ELF-1 (cell line): ENCODE measurements around the gene DMD.
A peak's percentile ranks its signal among the peaks of the same experiment; 100 is the strongest.

Source experiments
- DNase-seq: peaks from one replicate; pipeline ENCODE4 v3.0.0-alpha.2; 2016; ENCODE audit warnings: low read depth, low spot score

Gene DMD

GRCh38 chrX:32618154-32618553 is 593.2 kb downstream of the DMD start:
- DNase-seq, result no peak

DNA sequence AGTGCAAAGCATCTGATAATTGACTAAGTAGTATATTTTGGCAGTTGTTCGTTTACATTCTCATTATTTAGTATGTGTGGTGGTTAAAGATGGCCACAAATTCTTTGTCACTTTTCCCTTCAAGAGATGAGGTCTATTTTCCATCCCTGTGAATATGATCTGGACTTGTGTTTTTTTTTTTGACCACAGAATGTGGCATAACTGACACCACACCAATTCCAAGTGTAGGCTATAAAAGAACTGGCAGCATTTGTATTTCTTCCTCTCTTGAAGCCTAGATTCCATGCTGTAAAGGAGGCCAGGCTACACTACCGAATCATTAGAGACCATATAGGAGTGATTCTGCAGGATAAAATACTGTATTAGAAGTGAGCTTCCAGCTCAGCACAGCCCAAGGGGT is 596.6 kb downstream of the DMD start:
- no peak for DNase-seq

- DNase-seq, result no peak
Observed at GRCh38 chrX:32599156-32599555, 612.2 kb downstream of the DMD start.

DNA sequence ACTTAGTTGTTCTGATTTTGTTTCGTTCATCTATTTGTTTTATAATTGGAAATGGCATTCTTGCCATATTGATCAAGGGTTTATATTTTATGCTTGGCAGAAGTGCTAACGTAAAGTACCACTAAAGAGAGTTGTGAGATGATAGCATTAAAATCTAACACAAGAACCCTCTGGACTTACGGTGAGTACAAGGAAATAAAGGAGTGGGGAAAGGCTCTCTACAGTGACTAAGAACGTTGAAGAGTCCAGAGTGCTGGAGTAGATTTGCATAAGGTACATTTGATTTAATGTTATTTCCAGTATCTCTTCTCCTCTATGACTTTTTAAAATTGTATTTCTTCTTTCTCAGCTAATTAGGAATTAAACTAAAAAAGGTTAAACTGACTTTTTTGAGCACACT is 612.6 kb downstream of the DMD start:
- DNase-seq, result no peak

DNA sequence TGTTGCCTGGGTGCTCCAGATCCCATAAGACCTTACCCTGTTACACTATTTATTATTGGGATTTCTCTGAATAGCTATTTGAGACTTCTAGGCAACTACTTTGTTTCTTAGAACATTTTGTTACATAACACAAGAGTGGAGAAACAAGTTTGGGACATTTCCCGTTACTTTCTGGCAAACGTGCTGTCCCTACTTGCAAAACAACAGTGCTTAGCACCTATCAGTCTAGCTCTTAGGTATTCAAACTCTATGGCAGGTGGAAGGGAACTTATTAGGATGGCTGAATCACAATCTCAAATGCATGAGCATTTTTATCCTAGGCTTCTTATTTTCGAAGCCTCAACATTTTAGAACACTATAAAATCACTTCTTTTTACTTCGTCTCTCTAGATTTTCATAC is 613.6 kb downstream of the DMD start:
- DNase-seq, result no peak

DNA sequence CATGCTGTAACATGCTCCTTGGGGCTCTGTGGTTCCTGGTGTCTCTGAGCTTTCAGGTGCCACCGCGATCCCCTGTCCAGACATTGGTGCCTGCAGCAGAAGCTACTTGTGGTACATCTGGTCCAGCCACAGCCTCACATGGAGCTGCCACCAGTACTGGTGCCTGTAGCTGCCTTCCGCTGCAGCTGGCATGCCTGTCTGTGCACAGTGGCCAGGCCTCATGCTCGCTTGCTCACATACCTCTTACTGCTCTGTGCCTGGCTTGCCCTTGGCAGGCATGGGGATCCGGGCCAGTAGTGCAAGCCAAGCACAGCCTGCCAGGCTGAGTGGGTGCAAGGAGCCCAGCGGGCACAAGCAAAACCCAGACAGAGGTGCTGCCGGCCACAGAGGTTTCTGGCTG is 618.6 kb downstream of the DMD start:
- no peak for DNase-seq

GRCh38 chrX:32591589-32591988 is 619.8 kb downstream of the DMD start:
- DNase-seq, result no peak

DNA sequence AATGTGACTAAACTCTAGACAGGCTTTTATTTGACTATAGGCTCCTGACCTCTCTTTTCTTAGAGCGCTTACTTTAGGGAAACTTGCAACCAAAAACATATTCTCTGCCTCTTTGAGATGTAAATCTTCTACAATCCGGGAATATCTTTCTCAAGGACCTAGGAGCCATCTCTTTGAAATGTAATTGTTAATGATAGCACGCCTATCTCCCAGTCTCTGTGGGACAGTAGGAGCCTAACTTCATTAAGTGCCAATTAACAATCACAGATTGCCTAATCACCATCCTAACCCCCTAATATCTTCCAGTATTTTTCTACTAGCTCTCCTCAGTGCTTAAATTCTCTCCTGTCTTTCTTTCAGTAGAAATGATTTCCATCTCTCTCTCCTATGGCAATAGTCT is 628.6 kb downstream of the DMD start:
- no peak for DNase-seq

DNA sequence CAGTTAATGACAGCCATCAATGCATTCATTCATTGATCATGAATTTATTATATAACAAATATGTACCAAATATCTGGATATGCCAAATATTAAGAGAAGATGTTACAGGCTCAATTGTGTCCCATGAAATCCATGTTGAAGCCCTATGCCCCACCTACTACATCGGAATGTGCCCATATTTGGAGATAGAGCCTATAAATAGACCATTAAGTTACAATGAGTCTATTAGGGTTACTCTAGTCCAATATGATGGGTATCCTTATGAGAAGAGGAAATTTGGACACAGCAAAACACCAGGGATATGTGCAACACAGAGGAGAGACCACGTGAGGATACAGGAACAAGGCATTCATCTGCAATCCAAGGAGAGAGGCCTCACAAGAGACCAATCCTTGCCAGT is 634.5 kb downstream of the DMD start:
- no peak for DNase-seq

GRCh38 chrX:32572644-32573043 is 638.7 kb downstream of the DMD start:
- DNase-seq, result no peak

- no peak for DNase-seq
Observed at GRCh38 chrX:32571579-32571978, 639.8 kb downstream of the DMD start.

DNA sequence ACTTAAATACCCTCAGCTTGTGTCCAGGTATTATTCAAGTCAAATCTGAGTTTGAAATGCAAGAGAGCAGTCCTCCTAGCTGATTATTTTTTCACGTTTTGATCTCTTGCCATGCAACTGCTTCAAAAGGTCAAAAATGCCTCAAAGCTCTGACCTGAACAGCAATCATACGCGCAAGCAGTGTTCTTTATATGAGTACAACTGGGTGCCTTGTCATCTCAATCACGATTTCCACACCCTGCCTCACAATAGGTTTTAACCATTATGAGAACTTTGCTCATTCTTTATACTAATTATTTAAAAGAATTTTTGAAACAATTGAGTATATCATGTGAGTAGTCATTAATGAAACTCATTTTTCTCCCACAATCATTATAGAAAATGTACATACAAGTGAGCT is 649.1 kb downstream of the DMD start:
- DNase-seq, result no peak

- no peak for DNase-seq
Observed at GRCh38 chrX:32545101-32545500, 666.2 kb downstream of the DMD start.

DNA sequence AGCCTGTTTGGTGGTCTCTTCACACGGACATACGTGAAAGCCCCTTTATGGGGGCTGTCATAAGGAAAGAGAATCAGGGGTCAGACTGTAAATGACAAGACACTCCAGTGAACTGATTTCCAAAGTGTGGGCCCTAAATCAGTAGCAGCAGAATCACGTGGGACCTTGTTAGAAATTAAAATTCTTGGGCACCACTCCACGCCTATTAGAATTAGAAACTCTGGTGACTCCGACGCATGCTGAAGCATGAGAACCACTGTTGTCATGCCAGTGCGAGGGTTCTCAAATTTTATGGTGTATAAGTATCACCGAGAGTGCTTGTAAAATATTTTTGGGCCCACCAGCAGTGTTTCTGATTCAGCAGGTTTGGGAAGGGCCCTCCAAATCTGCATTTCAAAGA is 672.8 kb downstream of the DMD start:
- DNase-seq, result no peak

- no peak for DNase-seq
Observed at GRCh38 chrX:32533848-32534247, 677.5 kb downstream of the DMD start.

GRCh38 chrX:32532262-32532661 is 679.1 kb downstream of the DMD start:
- no peak for DNase-seq

- no peak for DNase-seq
Observed at GRCh38 chrX:32530802-32531403, 680.4 kb downstream of the DMD start.

DNA sequence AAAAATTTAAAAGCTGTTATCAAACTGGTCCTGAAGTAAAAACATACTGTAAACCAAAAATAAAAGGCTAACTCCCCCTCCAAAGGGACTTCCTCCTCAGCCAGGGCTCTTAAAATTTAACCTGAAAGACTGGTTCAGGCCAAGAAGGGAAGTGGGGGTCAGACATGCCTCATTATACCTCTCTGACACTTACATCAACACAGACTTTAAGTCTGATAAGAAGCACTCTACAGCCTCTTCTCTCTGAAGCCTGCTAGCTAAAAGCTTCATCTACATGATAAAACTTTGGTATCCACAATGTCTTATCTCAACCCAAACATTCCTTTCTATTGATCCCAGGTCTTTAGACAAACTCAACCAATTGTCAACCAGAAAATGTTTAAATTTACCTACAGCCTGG is 682.9 kb downstream of the DMD start:
- peak; percentile 81 for DNase-seq

- DNase-seq, result no peak
Observed at GRCh38 chrX:32525234-32525633, 686.1 kb downstream of the DMD start.

DNA sequence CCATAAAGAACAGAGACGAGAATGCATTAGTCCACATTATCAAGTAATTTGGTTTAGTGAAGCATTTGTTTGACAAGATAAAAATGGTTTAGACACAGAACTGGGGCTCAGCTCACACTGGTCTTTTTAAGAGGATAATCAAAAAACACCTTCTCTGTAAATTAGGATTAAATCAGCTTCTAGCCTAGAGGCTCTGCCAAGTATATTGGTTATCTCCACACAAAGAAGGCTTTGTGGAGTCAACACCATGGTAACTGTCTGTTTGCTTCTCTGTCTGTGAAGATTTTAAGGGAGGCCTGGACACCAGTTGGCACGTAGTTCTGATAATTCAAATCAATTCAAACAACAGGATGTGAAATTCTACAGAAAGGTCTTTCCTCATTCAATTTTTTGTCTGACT is 687.0 kb downstream of the DMD start:
- DNase-seq, result no peak

GRCh38 chrX:32520789-32521188 is 690.6 kb downstream of the DMD start:
- no peak for DNase-seq

DNA sequence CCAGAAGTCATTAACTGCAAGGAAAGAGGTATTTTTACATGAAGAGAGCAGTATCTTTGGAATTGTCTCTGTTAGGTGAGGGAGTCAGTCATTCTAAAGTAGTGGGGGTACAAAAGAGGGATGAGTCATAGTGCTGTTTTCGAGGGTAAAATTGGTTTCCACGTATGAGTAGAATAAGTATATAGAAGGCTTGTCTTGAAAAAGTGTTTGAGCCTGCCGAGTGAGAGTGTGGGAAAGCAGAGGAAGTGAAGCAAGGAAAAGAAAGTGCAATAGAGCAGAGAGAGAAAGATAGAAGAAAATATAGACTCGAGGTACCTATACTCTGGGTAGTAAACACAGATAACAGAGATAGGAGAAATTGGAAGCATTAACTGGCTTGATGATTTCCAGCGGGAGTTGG is 696.4 kb downstream of the DMD start:
- DNase-seq, result no peak

DNA sequence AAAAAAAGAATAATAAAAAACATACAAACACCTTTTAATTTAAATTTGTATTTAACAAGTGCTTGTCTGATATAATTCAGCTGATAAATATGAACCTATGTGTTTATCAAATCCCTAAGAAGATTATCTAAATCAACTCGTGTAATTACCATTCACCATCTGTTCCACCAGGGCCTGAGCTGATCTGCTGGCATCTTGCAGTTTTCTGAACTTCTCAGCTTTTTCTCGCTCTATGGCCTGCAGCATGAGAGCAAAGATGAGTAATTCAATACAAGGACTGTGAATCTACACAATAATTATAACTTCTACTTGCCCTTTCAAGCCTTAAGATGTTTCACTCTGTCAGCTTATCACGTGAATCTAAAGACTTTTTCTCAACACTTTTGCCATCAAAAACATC is 709.7 kb downstream of the DMD start:
- DNase-seq, result no peak

DNA sequence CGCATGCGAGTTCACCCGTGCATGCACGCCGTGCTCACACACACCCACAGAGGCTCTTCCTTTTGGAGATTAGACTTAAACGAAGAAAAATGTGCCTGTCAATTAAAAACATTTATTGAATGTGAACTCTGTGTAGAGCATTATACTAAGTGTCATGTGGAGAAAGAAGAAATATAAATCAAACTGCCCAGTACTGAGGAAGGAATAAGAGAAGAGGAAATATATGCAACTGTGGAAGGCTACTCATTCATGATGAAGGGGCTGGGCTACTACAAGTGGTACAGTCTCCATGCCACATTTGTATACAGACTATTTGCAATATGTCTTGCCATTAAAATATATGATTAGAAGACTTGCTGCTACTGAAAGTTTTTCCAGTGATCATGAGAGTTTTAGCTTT is 714.7 kb downstream of the DMD start:
- no peak for DNase-seq
